ENCODE results near the gene ZDHHC14.

Gene ZDHHC14

GRCh38 chr6:157611406-157611805, 230.4 kb downstream of the ZDHHC14 start:
- Histone ChIP-seq H3K9ac (ENCODE audit: low read length) (no peak overlapping the region), H3K18ac (ENCODE audit: low read length) (no peak overlapping the region), H4K8ac (ENCODE audit: low read depth, low read length) (no peak overlapping the region), H3K27me3 (ENCODE audit: insufficient read depth, low read length, poor library complexity) (no peaks in the 10 kb centered on the region), H2AK5ac (ENCODE audit: low read length) (no peak overlapping the region), H3K56ac (ENCODE audit: low read length) (no peak overlapping the region), H2BK5ac (ENCODE audit: low read length) (no peak overlapping the region), H3K79me1 (ENCODE audit: low read length) (no peaks in the 10 kb centered on the region), H3K79me2 (ENCODE audit: control insufficient read depth, insufficient read depth, low read length) (no peaks in the 10 kb centered on the region), H2BK15ac (replicated peaks; ENCODE audit: low read depth) (no peak overlapping the region), H3K23ac (ENCODE audit: low read length) (no peak overlapping the region), H3K27ac (ENCODE audit: low read depth, low read length) (no peak overlapping the region), H4K5ac (ENCODE audit: low read length) (no peak overlapping the region), H3K4me1 (ENCODE audit: control insufficient read depth, low read depth, low read length) (peaks cover 8% of the 10 kb centered on the region), H3K4me3 (ENCODE audit: low read length) (no peak overlapping the region), H3K4me2 (ENCODE audit: low read length) (no peak overlapping the region), H3K4ac (ENCODE audit: low read depth, low read length) (no peak overlapping the region), H2BK120ac (ENCODE audit: low read depth, low read length) (no peak overlapping the region), H3K36me3 (ENCODE audit: control insufficient read depth, insufficient read depth, low read length) (no peaks in the 10 kb centered on the region)
- DNase-seq, result no peak
- no CpG with 5 or more reads among the region's 3 CpGs for WGBS (ENCODE audit: extremely low coverage, insufficient coverage, low lambda C conversion rate)

- Histone ChIP-seq H3K9ac (ENCODE audit: low read length) (no peak overlapping the region), H3K27me3 (ENCODE audit: insufficient read depth, low read length, poor library complexity) (no peaks in the 10 kb centered on the region), H2BK15ac (replicated peaks; ENCODE audit: low read depth) (no peak overlapping the region), H3K23ac (ENCODE audit: low read length) (no peak overlapping the region), H2BK5ac (ENCODE audit: low read length) (no peak overlapping the region), H3K56ac (ENCODE audit: low read length) (no peak overlapping the region), H2AK5ac (ENCODE audit: low read length) (no peak overlapping the region), H3K4ac (ENCODE audit: low read depth, low read length) (no peak overlapping the region), H3K79me1 (ENCODE audit: low read length) (no peaks in the 10 kb centered on the region), H3K27ac (ENCODE audit: low read depth, low read length) (no peak overlapping the region), H3K18ac (ENCODE audit: low read length) (no peak overlapping the region), H2BK120ac (ENCODE audit: low read depth, low read length) (no peak overlapping the region), H3K79me2 (ENCODE audit: control insufficient read depth, insufficient read depth, low read length) (no peaks in the 10 kb centered on the region), H3K4me2 (ENCODE audit: low read length) (no peak overlapping the region), H4K5ac (ENCODE audit: low read length) (no peak overlapping the region), H3K36me3 (ENCODE audit: control insufficient read depth, insufficient read depth, low read length) (no peaks in the 10 kb centered on the region), H3K4me3 (ENCODE audit: low read length) (no peak overlapping the region), H3K4me1 (ENCODE audit: control insufficient read depth, low read depth, low read length) (no peaks in the 10 kb centered on the region), H4K8ac (ENCODE audit: low read depth, low read length) (no peak overlapping the region)
- no CpG with 5 or more reads among the region's 7 CpGs for WGBS (ENCODE audit: extremely low coverage, insufficient coverage, low lambda C conversion rate)
- DNase-seq, result no peak
Measured at GRCh38 chr6:157613011-157613522, 232.1 kb downstream of the ZDHHC14 start.

- Histone ChIP-seq H3K36me3 (ENCODE audit: control insufficient read depth, insufficient read depth, low read length) (no peaks in the 10 kb centered on the region), H3K4me1 (ENCODE audit: control insufficient read depth, low read depth, low read length) (no peaks in the 10 kb centered on the region), H3K79me2 (ENCODE audit: control insufficient read depth, insufficient read depth, low read length) (no peaks in the 10 kb centered on the region), H3K27ac (ENCODE audit: low read depth, low read length) (no peak overlapping the region), H2BK5ac (ENCODE audit: low read length) (no peak overlapping the region), H3K56ac (ENCODE audit: low read length) (no peak overlapping the region), H3K79me1 (ENCODE audit: low read length) (no peaks in the 10 kb centered on the region), H2AK5ac (ENCODE audit: low read length) (no peak overlapping the region), H3K18ac (ENCODE audit: low read length) (no peak overlapping the region), H3K27me3 (ENCODE audit: insufficient read depth, low read length, poor library complexity) (no peaks in the 10 kb centered on the region), H3K9ac (ENCODE audit: low read length) (no peak overlapping the region), H3K4me3 (ENCODE audit: low read length) (no peak overlapping the region), H3K23ac (ENCODE audit: low read length) (no peak overlapping the region), H3K4ac (ENCODE audit: low read depth, low read length) (no peak overlapping the region), H2BK120ac (ENCODE audit: low read depth, low read length) (no peak overlapping the region), H2BK15ac (replicated peaks; ENCODE audit: low read depth) (no peak overlapping the region), H4K5ac (ENCODE audit: low read length) (no peak overlapping the region), H3K4me2 (ENCODE audit: low read length) (no peak overlapping the region), H4K8ac (ENCODE audit: low read depth, low read length) (no peak overlapping the region)
- DNase-seq, result no peak
- no CpG with 5 or more reads among the region's 5 CpGs for WGBS (ENCODE audit: extremely low coverage, insufficient coverage, low lambda C conversion rate)
Measured at GRCh38 chr6:157614026-157614568, 233.1 kb downstream of the ZDHHC14 start.

- no peak overlapping the region for H3K23ac ChIP-seq (ENCODE audit: low read length)
- H3K79me2 ChIP-seq (ENCODE audit: control insufficient read depth, insufficient read depth, low read length), result no peaks in the 10 kb centered on the region
- H2BK15ac ChIP-seq (replicated peaks; ENCODE audit: low read depth), result no peak overlapping the region
- no peak overlapping the region for H3K4ac ChIP-seq (ENCODE audit: low read depth, low read length)
- no peaks in the 10 kb centered on the region for H3K4me1 ChIP-seq (ENCODE audit: control insufficient read depth, low read depth, low read length)
- H3K36me3 ChIP-seq (ENCODE audit: control insufficient read depth, insufficient read depth, low read length), result no peaks in the 10 kb centered on the region
- H3K4me2 ChIP-seq (ENCODE audit: low read length), result no peak overlapping the region
- no peak overlapping the region for H4K8ac ChIP-seq (ENCODE audit: low read depth, low read length)
- H3K18ac ChIP-seq (ENCODE audit: low read length), result no peak overlapping the region
- no peaks in the 10 kb centered on the region for H3K79me1 ChIP-seq (ENCODE audit: low read length)
- H2AK5ac ChIP-seq (ENCODE audit: low read length), result no peak overlapping the region
- WGBS (ENCODE audit: extremely low coverage, insufficient coverage, low lambda C conversion rate), result no CpG with 5 or more reads among the region's 4 CpGs
- H3K4me3 ChIP-seq (ENCODE audit: low read length), result no peak overlapping the region
- H3K9ac ChIP-seq (ENCODE audit: low read length), result no peak overlapping the region
- no peak overlapping the region for H4K5ac ChIP-seq (ENCODE audit: low read length)
- no peak overlapping the region for H2BK120ac ChIP-seq (ENCODE audit: low read depth, low read length)
- no peak for DNase-seq
- no peak overlapping the region for H3K27ac ChIP-seq (ENCODE audit: low read depth, low read length)
- H3K27me3 ChIP-seq (ENCODE audit: insufficient read depth, low read length, poor library complexity), result no peaks in the 10 kb centered on the region
- H2BK5ac ChIP-seq (ENCODE audit: low read length), result no peak overlapping the region
- no peak overlapping the region for H3K56ac ChIP-seq (ENCODE audit: low read length)
Measured at GRCh38 chr6:157615420-157615769, 234.4 kb downstream of the ZDHHC14 start.

- Histone ChIP-seq H2AK5ac (ENCODE audit: low read length) (no peak overlapping the region), H3K4me1 (ENCODE audit: control insufficient read depth, low read depth, low read length) (no peaks in the 10 kb centered on the region), H3K56ac (ENCODE audit: low read length) (no peak overlapping the region), H3K18ac (ENCODE audit: low read length) (no peak overlapping the region), H2BK15ac (replicated peaks; ENCODE audit: low read depth) (no peak overlapping the region), H4K8ac (ENCODE audit: low read depth, low read length) (no peak overlapping the region), H3K9ac (ENCODE audit: low read length) (no peak overlapping the region), H3K79me2 (ENCODE audit: control insufficient read depth, insufficient read depth, low read length) (no peaks in the 10 kb centered on the region), H2BK5ac (ENCODE audit: low read length) (no peak overlapping the region), H3K4me3 (ENCODE audit: low read length) (no peak overlapping the region), H3K4me2 (ENCODE audit: low read length) (no peak overlapping the region), H3K27ac (ENCODE audit: low read depth, low read length) (no peak overlapping the region), H4K5ac (ENCODE audit: low read length) (no peak overlapping the region), H2BK120ac (ENCODE audit: low read depth, low read length) (no peak overlapping the region), H3K4ac (ENCODE audit: low read depth, low read length) (no peak overlapping the region), H3K79me1 (ENCODE audit: low read length) (no peaks in the 10 kb centered on the region), H3K36me3 (ENCODE audit: control insufficient read depth, insufficient read depth, low read length) (no peaks in the 10 kb centered on the region), H3K23ac (ENCODE audit: low read length) (no peak overlapping the region), H3K27me3 (ENCODE audit: insufficient read depth, low read length, poor library complexity) (no peaks in the 10 kb centered on the region)
- no peak for DNase-seq
- no CpG with 5 or more reads among the region's 4 CpGs for WGBS (ENCODE audit: extremely low coverage, insufficient coverage, low lambda C conversion rate)
Measured at GRCh38 chr6:157615951-157616350, 235.0 kb downstream of the ZDHHC14 start.

GRCh38 chr6:157620944-157621343, 240.0 kb downstream of the ZDHHC14 start:
- Histone ChIP-seq H3K9ac (ENCODE audit: low read length) (no peak overlapping the region), H2BK120ac (ENCODE audit: low read depth, low read length) (no peak overlapping the region), H3K18ac (ENCODE audit: low read length) (no peak overlapping the region), H2AK5ac (ENCODE audit: low read length) (no peak overlapping the region), H3K79me1 (ENCODE audit: low read length) (no peaks in the 10 kb centered on the region), H3K27ac (ENCODE audit: low read depth, low read length) (no peak overlapping the region), H2BK5ac (ENCODE audit: low read length) (no peak overlapping the region), H4K8ac (ENCODE audit: low read depth, low read length) (no peak overlapping the region), H4K5ac (ENCODE audit: low read length) (no peak overlapping the region), H3K4me3 (ENCODE audit: low read length) (no peak overlapping the region), H3K36me3 (ENCODE audit: control insufficient read depth, insufficient read depth, low read length) (no peaks in the 10 kb centered on the region), H2BK15ac (replicated peaks; ENCODE audit: low read depth) (no peak overlapping the region), H3K23ac (ENCODE audit: low read length) (no peak overlapping the region), H3K4ac (ENCODE audit: low read depth, low read length) (no peak overlapping the region), H3K4me2 (ENCODE audit: low read length) (no peak overlapping the region), H3K27me3 (ENCODE audit: insufficient read depth, low read length, poor library complexity) (no peaks in the 10 kb centered on the region), H3K56ac (ENCODE audit: low read length) (no peak overlapping the region), H3K4me1 (ENCODE audit: control insufficient read depth, low read depth, low read length) (no peaks in the 10 kb centered on the region), H3K79me2 (ENCODE audit: control insufficient read depth, insufficient read depth, low read length) (no peaks in the 10 kb centered on the region)
- DNase-seq, result no peak
- no CpG with 5 or more reads among the region's 3 CpGs for WGBS (ENCODE audit: extremely low coverage, insufficient coverage, low lambda C conversion rate)

Measured in mesendoderm (in vitro differentiated cells).